ENCODE measurements around the gene RET.
A peak's percentile ranks its signal among the peaks of the same experiment; 100 is the strongest.

RET gene

GRCh38 chr10:43076876-43077420, at the start of gene RET:
Gene RET, plus strand, starts transcription at chr10:43077069. Its CDS starts 190 bp downstream, at chr10:43077259.
- DNase-seq = peak; percentile 14

DNA sequence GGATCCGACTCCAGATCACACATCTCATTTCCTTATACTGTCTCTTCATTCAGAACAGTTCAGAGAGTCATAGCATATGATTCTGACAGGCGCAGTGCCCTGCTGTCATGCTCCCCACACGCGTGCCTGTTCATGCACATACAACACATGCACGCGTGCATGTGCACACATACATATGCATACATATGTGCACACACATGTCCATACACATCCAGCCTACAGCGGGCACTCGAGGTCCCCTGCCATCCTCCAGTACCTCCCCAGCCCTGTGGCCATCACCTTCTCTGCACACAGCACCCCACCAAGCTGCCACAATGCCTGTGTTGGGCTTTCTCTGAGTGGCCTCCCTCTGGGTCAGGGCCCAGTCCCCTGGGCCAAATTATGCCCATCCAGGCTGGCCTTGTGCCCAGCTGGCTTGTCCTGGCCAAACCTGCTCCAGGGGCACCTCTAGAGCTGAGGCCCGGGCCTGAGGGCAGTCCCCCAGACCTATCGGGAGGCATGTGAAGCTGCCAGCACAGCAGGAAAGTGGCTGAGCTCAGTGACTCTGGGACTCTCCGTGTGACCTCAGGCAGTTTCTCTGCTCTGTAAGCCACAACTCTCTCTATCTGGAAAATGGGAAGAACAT, 49.4 kb upstream of the RET start:
- no peak for DNase-seq

GRCh38 chr10:43028143-43028542, 48.7 kb upstream of the RET start:
- DNase-seq = no peak

GRCh38 chr10:43029043-43029442, 47.8 kb upstream of the RET start:
- no peak for DNase-seq

- no peak for DNase-seq
Measured at GRCh38 chr10:43032613-43033012, 44.3 kb upstream of the RET start.

- DNase-seq = no peak
Measured at GRCh38 chr10:43035800-43036199, 41.1 kb upstream of the RET start.

- no peak for DNase-seq
Measured at GRCh38 chr10:43036481-43037428, 40.1 kb upstream of the RET start.

GRCh38 chr10:43037440-43037839, 39.4 kb upstream of the RET start:
- no peak for DNase-seq

- no peak for DNase-seq
Measured at GRCh38 chr10:43037942-43038782, 38.7 kb upstream of the RET start.

- no peak for DNase-seq
Measured at GRCh38 chr10:43038783-43039623, 37.9 kb upstream of the RET start.

DNA sequence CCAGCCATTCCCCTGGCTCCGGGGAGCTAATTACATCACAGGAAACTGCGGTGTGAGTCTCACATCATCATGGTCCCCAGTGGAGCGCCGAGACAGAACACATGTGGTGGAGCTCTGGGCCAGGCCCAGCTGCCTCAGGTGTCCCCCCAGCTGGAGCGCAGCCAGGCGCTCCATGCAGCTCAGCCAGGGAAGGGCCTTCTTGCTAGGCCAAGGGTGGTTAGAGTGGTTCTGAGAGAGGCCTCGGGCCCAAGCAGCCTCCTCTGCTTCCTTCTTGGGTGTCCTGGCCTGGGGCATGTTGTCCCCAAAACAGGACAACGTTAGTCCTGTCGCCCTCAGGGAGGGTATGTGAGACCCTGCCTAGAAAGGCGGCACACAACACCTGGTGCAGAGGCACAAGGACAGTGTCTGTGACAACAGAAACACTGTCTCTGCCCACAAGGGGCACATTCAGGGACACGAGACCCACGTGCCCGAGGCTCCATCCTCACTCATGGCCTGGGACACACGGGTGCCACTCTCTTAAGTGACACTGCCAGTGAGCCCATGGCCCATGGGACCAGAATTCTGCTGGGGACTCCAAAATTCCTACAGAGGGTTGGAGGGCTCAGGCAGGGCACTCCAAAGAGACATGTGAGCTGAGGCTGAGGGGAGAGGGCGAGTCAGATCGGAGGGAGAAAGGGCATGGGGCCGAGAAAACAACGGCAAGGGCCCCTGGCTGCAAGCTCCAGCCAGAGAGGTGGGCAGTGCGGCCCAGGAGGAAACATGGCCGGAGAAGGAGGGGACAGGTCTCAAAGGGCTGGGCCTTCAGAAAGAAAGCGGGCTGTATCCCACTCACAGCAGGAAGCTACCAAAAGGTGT, 37.0 kb upstream of the RET start:
- DNase-seq = no peak

GRCh38 chr10:43040482-43041256, 36.2 kb upstream of the RET start:
- no peak for DNase-seq

DNA sequence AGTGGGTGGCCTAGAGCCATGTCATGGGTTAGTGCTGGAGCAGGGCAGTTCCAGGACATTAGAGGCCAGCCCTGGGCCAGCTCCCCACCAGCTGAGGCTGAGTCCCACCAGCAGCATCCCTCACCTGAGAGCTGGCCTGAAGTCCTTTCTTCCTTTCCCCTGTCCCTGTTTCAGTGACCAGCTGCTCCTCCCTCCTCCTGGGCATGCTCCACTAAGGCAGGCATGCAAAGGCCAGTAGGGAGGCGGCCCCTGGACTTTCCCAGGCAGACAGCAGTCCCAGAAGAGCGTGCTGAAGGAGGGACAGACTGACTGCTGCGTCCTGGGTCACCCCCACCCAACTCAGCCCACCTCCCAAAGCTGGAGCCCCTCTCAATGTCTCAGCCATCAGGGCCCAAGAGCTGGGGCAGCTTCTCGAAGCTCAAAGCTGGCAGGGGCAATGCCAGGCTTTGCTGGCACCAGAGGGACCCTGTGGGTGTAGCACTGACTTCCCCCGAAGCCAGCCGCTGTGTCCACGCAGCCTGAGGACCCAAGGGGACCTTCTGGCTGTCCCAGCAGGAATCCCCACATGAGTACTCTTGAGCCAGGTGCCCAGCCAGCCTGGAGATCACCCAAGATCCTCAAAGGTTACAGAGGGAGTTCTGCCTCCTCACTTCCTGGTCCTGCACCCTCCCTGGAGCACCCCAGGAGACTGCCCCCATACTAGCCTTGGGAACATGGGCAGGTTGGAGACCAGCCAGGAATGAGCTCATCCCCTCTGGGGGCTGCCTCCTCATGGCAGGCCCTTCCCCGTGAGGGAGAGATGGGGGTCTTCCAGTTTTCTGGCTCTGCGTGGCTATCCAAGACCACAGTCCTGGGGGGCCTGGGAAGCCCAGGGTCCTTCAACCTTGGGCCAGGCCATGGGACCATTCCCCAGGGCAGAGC, 35.2 kb upstream of the RET start:
- DNase-seq = no peak

DNA sequence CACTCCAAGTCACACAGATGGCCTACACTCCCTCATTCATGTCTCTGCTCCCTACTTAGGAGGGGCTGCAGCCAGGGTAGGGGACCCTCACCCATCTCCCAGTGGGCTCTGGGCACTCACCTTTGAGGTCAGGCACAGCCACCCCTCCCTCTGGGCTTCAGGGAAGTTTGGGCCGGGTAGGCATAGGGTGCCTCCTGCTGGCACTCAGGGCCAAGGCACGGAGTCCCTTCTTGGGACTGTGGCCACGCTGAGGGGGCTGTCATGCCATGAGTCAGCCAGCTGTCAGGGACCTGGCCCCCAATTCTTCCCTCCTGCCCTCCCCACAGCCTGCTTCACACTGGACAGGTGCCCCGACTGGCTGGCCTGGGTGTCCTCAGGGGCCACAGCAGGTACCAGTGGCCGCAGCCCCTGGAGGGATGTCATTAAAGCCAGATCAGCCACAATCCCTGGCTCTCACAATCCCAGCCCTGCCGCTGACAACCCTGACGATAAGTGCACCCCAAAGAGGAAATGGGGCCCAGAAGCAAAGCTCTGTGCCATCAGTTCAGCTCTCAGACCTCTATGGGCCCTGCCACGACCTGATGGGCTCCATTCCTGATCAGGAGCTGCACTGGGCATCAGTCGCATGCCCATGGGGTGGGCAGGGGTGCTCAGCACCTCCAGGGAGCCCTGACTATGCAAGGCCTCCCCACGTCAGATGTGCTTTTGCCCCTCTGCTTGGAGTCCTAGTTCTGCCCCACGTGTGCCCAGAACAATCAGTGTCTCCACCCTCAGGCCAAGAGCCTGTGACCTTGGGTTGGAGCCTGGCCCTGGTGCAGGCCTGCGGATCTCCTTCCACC, 34.1 kb upstream of the RET start:
- no peak for DNase-seq

DNA sequence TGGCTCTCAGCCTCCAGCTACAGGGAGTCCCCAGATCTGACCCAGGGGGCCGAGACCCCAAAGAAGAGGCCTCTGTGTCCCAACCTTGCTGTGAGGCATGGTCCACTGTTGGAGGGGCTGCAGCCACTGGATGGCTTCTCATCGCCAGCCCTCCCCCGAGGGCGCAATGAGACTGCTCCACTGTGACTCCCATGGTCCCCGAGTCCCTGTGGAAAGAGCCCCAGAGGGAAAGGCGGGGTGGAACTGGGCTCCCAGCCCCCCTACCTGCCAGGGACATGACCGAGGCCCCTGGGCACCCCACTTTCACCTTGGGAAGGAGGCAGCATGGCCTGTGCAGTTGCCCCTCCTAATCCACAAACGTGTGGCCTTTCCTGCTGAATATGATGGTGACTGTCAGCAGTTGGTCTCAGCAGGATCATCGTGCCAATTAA, 33.5 kb upstream of the RET start:
- DNase-seq = no peak

DNA sequence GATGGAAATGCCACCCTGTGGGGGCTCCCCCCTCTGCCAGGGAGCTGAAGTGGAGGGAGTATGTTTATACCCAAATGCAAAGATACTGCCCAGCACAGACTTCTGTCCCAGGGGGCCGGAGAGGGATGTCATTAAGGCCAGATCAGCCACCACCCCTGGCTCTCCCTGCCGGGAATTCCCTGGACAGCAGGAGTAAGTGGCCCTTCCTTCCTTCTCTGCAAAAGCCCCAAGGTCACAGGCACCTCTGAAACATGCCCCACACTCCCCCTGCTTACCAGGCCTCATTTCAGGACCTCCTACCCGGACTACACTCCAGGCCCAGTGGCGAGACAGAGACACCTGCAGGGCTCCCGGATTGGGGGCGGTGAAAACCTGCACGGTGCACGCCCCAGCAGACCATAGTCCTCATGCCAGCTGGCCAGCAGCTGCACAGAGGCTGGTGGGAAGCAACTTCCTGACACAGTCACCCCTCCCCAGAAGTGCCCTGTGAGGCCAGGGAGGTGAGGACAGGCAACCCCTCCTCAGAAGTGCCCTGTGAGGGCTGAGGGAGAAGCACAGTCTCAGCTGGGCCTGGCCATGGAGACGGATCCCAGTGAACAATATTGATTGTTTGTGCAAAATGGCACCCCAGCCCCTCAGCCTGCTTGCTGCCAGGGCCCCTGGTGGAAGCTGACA, 33.0 kb upstream of the RET start:
- no peak for DNase-seq

DNA sequence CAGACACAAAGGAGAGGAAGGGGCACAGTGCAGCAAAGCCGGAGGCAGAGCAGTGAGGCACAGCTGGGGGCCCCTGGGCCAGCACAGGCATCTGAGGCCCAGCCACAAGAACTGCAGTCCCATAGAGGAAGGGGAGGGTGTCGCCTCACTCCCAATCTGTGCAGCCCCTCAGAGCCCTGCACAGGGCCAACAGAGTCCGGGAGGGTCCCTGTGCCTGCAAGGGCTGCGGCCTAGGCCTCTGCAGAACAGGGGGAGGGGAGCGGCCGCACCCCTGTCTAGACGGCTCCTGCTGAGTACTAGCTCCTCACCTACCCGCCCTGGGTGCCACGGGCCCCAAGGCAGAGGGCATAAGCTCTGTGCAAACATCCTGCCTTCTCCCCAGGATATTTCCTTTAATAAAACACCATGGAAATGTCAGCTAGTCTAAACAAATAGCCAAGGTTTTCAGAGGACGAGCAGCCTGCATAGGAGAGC, 32.4 kb upstream of the RET start:
- DNase-seq = no peak
